ENCODE results near the gene PTDSS2.

PTDSS2 gene

DNA sequence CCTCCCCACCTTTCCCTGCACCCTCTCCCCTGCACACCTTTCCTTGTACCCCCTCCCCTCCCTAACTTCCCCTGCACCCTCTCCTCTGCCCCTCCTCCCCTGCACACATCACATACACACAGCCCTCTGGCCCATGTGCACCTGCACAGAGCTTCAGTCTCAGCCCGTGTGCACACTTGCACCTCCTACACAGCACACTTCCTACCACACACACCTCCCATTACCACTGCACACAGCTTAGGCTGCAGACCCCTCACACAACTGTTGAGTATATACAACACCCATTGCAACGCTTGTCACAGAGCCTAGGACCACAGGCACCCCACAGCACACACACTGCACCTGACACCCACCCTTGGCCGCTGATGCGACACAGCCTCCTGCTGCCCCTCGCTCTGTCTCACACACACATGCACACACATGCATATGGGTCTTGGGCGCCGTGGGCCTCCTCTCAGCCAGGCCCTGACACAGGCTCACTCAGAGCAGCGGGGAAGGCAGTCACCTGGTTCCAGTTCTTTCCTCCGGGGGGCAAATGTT lies 35.7 kb upstream of the PTDSS2 start:
- H3K9ac ChIP-seq (ENCODE audit: low read depth, low read length, poor library complexity, severe bottlenecking) = peak overlapping the region; percentile 96
- H3K27me3 ChIP-seq (ENCODE audit: insufficient read depth, low read length, poor library complexity, severe bottlenecking) = no peaks in the 10 kb centered on the region
- no peaks in the 10 kb centered on the region for H3K9me3 ChIP-seq (ENCODE audit: insufficient read depth, low read depth, low read length)
- no peaks in the 10 kb centered on the region for H3K9me2 ChIP-seq (replicated peaks; ENCODE audit: low read depth, low read length)
- H3K79me2 ChIP-seq (ENCODE audit: insufficient read depth, low read length) = peaks cover 22% of the 10 kb centered on the region
- no peak for TF ChIP-seq EZH2phosphoT487 (IDR thresholded peaks at IDR 0.05; ENCODE audit: borderline replicate concordance)
- TF ChIP-seq, protein P1, sequence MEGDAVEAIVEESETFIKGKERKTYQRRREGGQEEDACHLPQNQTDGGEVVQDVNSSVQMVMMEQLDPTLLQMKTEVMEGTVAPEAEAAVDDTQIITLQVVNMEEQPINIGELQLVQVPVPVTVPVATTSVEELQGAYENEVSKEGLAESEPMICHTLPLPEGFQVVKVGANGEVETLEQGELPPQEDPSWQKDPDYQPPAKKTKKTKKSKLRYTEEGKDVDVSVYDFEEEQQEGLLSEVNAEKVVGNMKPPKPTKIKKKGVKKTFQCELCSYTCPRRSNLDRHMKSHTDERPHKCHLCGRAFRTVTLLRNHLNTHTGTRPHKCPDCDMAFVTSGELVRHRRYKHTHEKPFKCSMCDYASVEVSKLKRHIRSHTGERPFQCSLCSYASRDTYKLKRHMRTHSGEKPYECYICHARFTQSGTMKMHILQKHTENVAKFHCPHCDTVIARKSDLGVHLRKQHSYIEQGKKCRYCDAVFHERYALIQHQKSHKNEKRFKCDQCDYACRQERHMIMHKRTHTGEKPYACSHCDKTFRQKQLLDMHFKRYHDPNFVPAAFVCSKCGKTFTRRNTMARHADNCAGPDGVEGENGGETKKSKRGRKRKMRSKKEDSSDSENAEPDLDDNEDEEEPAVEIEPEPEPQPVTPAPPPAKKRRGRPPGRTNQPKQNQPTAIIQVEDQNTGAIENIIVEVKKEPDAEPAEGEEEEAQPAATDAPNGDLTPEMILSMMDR (conservative IDR thresholded peaks at IDR 0.05; ENCODE audit: low read length) = no peak
- peak overlapping the region; percentile 96 for H3K4me3 ChIP-seq (ENCODE audit: low read length, poor library complexity, severe bottlenecking)
- H4K20me1 ChIP-seq (ENCODE audit: insufficient read depth, low read length, poor library complexity, severe bottlenecking) = peaks cover 9% of the 10 kb centered on the region
- H3K4me1 ChIP-seq (ENCODE audit: insufficient read depth, low read length, poor library complexity, severe bottlenecking) = peaks cover 37% of the 10 kb centered on the region
- peak overlapping the region; percentile 92 for H3K4me2 ChIP-seq (ENCODE audit: low read depth, low read length, poor library complexity, severe bottlenecking)
- no peak overlapping the region for H2AFZ ChIP-seq (ENCODE audit: low read length)
- no peaks in the 10 kb centered on the region; the same call in 1 of the 2 replicates for H3F3A ChIP-seq (ENCODE audit: low read depth)
- no peaks in the 10 kb centered on the region for H3K36me3 ChIP-seq (ENCODE audit: insufficient read depth, low read length)

DNA sequence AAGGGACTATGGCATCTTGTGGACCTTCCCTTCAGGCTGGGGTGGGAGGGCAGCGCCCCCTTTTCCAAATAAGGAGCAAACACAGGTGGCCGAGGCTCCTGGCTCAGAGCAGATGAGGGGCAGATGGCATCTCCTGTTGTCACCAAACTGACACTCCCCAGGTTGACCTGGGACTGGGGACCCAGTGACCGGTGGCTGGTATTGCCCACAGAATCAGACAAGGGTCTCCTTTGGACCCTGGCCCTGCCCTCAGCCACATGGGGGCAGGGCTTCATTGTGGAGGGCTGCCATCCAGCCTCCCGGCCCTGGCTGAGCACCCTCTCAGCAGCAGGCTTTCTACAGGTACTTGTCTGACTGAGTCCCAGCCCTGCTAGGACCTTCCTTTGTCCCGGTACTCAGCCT lies 34.4 kb upstream of the PTDSS2 start:
- peaks cover 22% of the 10 kb centered on the region for H3K79me2 ChIP-seq (ENCODE audit: insufficient read depth, low read length)
- no peaks in the 10 kb centered on the region for H3F3A ChIP-seq (ENCODE audit: low read depth)
- H3K4me3 ChIP-seq (ENCODE audit: low read length, poor library complexity, severe bottlenecking) = peak overlapping the region; percentile 96
- peak overlapping the region; percentile 92 for H3K4me2 ChIP-seq (ENCODE audit: low read depth, low read length, poor library complexity, severe bottlenecking)
- H3K4me1 ChIP-seq (ENCODE audit: insufficient read depth, low read length, poor library complexity, severe bottlenecking) = peaks cover 28% of the 10 kb centered on the region
- peaks cover 9% of the 10 kb centered on the region for H4K20me1 ChIP-seq (ENCODE audit: insufficient read depth, low read length, poor library complexity, severe bottlenecking)
- H3K36me3 ChIP-seq (ENCODE audit: insufficient read depth, low read length) = no peaks in the 10 kb centered on the region
- no peak overlapping the region for H2AFZ ChIP-seq (ENCODE audit: low read length)
- no peaks in the 10 kb centered on the region for H3K27me3 ChIP-seq (ENCODE audit: insufficient read depth, low read length, poor library complexity, severe bottlenecking)
- no peaks in the 10 kb centered on the region for H3K9me2 ChIP-seq (replicated peaks; ENCODE audit: low read depth, low read length)
- H3K9me3 ChIP-seq (ENCODE audit: insufficient read depth, low read depth, low read length) = no peaks in the 10 kb centered on the region
- TF ChIP-seq EZH2phosphoT487 (IDR thresholded peaks at IDR 0.05; ENCODE audit: borderline replicate concordance) = no peak
- TF ChIP-seq, protein P1 (conservative IDR thresholded peaks at IDR 0.05; ENCODE audit: low read length) = peak; percentile 38; the same call in 1 of the 2 replicates
- peak overlapping the region; percentile 96 for H3K9ac ChIP-seq (ENCODE audit: low read depth, low read length, poor library complexity, severe bottlenecking)

DNA sequence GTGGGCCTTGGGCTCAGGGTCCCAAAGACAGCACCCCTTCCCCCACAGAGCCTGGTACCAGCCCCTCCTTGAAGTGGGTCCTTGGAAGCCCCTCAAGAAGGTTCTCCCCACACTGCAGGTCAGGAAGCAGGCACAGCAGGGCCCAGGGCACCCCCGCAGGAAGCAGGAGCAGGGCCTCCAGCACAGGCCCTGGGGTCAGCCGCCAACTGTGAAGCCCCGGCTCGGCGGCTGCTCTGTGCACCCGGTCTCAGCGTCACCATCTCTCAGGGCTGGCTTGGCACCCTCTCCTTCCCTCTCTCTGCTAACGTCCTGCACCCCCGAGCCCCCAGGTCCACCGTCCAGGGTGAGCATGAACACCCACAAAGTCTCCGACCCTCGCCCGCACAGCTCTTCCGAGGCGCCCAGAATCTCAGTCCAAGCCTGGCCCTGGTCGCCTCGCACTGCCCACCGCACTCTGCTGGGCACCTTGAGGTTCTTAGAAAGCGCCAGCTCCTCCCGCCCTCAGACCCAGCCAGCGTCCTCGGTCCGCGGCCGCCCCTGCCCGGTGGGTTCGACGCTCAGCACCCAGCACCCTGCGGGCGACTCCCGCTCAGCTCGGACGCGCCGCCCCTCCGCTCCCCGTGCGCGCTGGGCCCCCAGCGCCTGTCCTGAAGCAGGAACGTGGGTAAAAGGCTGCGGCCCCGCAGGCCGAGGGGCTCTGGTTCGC lies 33.9 kb upstream of the PTDSS2 start:
- TF ChIP-seq, protein P1 (conservative IDR thresholded peaks at IDR 0.05; ENCODE audit: low read length) = no peak
- no peak for TF ChIP-seq EZH2phosphoT487 (IDR thresholded peaks at IDR 0.05; ENCODE audit: borderline replicate concordance)
- Histone ChIP-seq H3K9me3 (ENCODE audit: insufficient read depth, low read depth, low read length) (no peaks in the 10 kb centered on the region), H3K79me2 (ENCODE audit: insufficient read depth, low read length) (peaks cover 22% of the 10 kb centered on the region), H3K4me2 (ENCODE audit: low read depth, low read length, poor library complexity, severe bottlenecking) (peak overlapping the region; percentile 92), H2AFZ (ENCODE audit: low read length) (no peak overlapping the region), H3K4me3 (ENCODE audit: low read length, poor library complexity, severe bottlenecking) (peak overlapping the region; percentile 96), H3K4me1 (ENCODE audit: insufficient read depth, low read length, poor library complexity, severe bottlenecking) (peaks cover 28% of the 10 kb centered on the region), H4K20me1 (ENCODE audit: insufficient read depth, low read length, poor library complexity, severe bottlenecking) (peaks cover 9% of the 10 kb centered on the region), H3K9me2 (replicated peaks; ENCODE audit: low read depth, low read length) (no peaks in the 10 kb centered on the region), H3F3A (ENCODE audit: low read depth) (no peaks in the 10 kb centered on the region), H3K9ac (ENCODE audit: low read depth, low read length, poor library complexity, severe bottlenecking) (peak overlapping the region; percentile 96), H3K27me3 (ENCODE audit: insufficient read depth, low read length, poor library complexity, severe bottlenecking) (no peaks in the 10 kb centered on the region), H3K36me3 (ENCODE audit: insufficient read depth, low read length) (no peaks in the 10 kb centered on the region)
